HT-29 (cell line): ENCODE data around the gene ADAMTS17. TPM values are rescaled to one million over a fixed set of nuclear protein-coding genes. Genes with fewer than 3 reads are reported as not detected.

ENCODE experiments used
- DNase-seq: peaks from one replicate; pipeline ENCODE4 v3.0.0-alpha.2; 2015; ENCODE audit warnings: low spot score
- total RNA-seq: library from RNA; depleted of rRNA; stranded (reverse); fragments of >200 nt; shearing (Covaris generic); gene quantifications from 2 replicates; pipeline ENCODE4 v1.2.3, GENCODE V29; 2014

ADAMTS17 gene
- total RNA-seq, 1 experiment from 2014 or later, result 3.0 TPM

DNA sequence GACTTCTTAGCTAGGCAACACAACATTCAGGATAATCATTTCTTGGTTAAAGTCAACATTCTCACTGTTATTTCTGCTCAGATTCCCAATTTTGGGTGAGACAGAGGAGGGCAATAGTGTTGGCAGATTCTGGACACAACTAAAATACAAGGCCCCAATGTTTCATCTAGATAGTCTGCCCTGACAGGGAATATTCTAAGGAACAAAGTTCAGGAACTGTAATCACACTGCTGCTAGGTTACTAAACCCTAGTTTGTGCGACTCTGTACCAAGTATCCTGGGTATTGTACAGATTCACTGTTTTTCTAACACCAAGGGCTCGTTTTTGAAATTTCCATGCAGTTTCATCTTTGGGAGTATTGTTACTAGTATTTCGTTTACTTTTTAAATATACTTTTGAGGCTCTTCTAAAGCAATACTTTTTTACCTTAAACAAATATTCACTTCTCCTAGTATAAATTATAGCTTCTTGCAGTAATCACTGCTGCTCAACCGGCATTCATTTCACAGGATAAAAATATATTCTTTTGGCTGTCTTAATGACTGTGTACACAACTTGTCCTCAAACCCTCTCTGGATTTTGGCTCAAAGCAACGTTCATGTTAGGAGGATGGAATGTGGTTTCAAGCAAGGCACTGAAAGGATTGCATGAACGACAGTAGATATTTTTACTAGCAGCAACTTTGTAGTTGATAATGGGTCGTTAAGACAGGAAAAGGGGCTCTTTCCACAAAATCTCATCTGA, 167.4 kb downstream of the ADAMTS17 start:
- DNase-seq, result no peak

- DNase-seq, result no peak
Measured at GRCh38 chr15:100172356-100173024, 169.3 kb downstream of the ADAMTS17 start.

- no peak for DNase-seq
Measured at GRCh38 chr15:100171411-100171810, 170.4 kb downstream of the ADAMTS17 start.

DNA sequence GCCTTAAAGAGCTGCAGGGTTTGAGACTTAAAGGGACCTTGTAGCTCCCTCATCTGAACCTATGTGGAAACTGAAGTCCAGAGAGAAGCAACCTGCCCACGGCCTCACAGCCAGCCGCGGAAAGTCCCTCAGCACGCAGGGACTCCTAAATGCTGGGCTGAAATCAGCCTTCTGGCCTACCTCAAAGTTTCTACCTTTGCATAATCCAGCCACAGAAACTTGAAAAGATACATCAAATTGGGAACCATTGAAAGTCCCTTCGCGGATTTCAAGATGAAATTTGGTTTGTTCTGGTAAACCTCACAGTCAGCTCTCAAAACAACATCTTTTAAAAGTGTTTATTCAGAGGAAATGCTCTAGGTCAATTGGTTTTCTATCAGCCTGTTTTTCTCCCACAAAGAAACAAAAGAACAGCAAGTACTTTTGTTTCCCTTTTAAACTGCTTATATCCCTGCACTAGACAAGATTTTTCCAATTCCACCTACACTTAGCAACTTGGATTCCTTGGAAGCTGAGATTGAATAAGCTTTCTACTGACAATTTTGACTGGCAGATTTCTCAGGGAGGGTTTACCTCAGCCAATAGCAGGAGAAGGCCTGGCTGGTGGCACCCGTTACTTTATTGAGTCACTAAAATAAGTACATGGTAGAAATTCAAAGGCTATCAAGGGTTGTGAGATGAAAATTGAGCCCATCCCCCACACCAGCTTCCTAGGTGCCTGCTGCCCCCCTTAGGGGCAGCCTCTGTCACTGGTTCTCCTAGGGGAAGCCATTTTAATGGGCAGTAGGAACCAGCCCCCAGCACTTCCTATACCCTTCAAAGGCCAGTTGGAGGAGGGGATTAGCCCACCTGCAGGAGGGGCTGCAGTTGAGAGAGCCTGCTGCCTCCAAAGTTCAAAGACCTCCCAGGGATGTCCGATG, 171.2 kb downstream of the ADAMTS17 start:
- DNase-seq, result no peak

DNA sequence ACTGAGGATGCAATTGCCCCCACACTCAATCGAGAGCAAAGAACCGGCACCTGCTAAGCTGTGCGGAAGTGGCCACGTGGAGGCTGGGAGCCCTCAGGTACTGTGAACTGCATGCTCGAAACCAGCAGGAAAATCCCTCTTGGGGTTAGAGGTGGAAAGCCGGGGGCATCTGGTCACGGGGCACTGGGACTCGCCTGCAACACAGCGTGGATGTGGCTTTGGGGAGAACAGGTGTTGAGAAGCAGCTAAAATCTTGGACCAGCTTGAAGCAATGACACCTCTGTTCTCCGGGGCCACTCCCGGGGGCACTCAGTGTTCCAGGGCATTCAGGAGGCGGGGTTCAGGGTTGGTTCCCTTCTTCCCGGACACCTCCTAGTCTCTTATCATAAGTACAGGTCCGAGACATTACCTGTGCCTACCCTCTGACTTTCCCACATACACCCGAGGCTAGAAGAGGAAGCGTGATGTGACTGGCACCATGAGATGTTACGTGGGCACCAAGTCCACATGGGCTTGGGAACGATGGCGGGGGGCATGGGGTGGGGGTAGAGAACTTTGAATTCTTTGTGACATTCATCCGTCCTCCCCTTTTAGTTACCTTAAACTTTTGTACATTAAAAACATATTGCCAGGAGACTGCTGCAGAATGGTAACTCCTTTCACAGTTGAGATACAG, 172.0 kb downstream of the ADAMTS17 start:
- no peak for DNase-seq

- DNase-seq, result no peak
Measured at GRCh38 chr15:100168787-100169186, 173.0 kb downstream of the ADAMTS17 start.

- DNase-seq, result no peak
Measured at GRCh38 chr15:100167884-100168375, 173.8 kb downstream of the ADAMTS17 start.

GRCh38 chr15:100166313-100166712, 175.5 kb downstream of the ADAMTS17 start:
- no peak for DNase-seq

GRCh38 chr15:100163961-100164360, 177.8 kb downstream of the ADAMTS17 start:
- DNase-seq, result no peak

DNA sequence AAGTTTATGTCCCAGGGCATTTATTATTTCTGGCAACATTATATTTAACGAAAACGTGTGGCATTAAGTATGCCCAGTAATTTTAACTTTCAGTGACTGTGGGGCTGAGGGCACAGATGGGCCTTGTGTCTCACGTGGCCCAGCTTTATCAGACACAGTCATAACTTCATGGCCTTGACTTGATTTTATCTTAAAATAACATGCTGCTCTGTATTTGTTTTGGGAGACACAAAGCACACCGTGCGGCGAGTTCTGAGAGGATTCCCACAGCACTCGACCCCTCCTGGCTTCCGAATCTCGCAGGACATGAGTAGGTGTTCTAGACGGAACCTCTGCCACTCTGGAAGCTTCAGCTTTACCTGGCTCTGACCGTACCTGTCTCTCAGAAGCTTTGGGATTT, 180.8 kb downstream of the ADAMTS17 start:
- no peak for DNase-seq

GRCh38 chr15:100159436-100159835, 182.3 kb downstream of the ADAMTS17 start:
- DNase-seq, result no peak

- no peak for DNase-seq
Measured at GRCh38 chr15:100158356-100158755, 183.4 kb downstream of the ADAMTS17 start.

- DNase-seq, result no peak
Measured at GRCh38 chr15:100156201-100156600, 185.6 kb downstream of the ADAMTS17 start.

- DNase-seq, result no peak
Measured at GRCh38 chr15:100154338-100154737, 187.4 kb downstream of the ADAMTS17 start.

DNA sequence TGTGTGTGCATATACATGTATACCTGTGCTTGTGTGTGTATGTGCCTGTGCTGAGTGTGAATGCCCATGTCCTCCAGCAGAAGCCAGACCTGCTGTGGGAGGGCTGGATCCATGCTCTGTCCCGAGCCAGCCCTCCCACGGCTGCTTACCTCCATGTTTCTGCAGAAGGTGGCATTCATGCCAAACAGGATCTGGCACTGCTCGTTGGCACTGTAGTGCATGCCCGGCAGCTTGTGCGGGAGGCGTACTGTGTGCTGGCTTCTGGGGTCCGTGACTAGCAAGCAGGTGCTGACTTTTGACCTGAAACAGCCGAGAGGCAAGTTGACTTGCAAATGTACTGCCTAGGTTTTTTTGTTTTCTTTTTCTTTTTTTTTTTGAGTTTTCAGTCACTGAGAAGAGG, 189.3 kb downstream of the ADAMTS17 start:
- no peak for DNase-seq

DNA sequence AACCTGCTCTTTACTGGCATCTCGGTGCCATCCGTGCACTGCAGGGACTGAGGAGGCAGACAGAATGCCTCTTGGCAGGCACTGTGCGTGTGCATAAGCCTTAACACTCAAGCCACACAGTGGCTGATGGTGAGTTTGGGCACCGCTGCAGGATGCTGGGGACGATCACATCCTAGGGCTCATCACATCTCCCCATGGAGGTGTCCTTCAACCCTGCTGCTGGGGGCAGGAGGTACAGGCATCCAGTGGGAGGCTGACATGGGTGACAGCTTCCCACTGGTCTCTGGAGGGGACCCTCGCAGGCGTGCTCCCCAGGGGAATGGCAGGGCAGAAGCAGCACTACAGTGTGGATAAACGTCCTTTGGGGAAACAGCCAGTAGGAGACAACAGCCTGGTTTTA, 190.9 kb downstream of the ADAMTS17 start:
- no peak for DNase-seq

DNA sequence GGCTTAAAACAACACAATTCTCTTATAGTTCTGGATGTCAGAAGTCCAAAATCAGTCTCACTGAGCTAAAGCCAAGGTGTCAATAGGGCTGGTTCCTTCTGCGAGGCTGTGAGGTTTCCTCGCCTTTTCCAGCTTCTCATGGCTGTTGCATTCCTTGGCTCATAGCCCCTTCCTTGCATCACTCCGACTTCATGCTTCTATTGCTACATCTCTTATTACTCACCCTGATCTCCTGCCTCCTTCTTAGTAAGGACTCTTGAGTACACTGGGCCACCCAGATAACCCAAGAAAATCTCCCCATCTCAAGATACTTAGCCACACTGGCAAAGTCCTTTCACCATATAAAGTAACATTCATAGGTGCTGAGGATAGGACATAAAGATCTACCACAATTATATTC, 193.9 kb downstream of the ADAMTS17 start:
- no peak for DNase-seq

DNA sequence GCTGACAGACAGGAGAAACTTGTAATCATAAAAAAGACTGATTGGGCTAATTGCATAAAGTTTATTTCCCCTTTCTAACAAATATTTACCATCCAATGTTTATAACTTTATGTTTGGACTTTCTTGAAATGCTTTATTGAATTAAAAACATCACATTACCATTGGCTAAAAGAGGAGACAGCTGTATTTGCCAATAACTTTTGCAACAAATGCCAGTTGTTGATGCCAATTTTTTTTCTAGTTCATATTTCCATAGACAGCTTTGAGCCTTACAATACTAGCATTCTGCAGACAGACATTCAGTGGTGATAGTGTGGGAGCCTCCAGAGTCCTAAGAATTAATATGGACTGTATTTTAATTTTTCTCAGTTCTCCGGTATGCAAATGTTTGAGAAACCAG, 198.4 kb downstream of the ADAMTS17 start:
- no peak for DNase-seq

- DNase-seq, result no peak
Measured at GRCh38 chr15:100141311-100142001, 200.3 kb downstream of the ADAMTS17 start.

DNA sequence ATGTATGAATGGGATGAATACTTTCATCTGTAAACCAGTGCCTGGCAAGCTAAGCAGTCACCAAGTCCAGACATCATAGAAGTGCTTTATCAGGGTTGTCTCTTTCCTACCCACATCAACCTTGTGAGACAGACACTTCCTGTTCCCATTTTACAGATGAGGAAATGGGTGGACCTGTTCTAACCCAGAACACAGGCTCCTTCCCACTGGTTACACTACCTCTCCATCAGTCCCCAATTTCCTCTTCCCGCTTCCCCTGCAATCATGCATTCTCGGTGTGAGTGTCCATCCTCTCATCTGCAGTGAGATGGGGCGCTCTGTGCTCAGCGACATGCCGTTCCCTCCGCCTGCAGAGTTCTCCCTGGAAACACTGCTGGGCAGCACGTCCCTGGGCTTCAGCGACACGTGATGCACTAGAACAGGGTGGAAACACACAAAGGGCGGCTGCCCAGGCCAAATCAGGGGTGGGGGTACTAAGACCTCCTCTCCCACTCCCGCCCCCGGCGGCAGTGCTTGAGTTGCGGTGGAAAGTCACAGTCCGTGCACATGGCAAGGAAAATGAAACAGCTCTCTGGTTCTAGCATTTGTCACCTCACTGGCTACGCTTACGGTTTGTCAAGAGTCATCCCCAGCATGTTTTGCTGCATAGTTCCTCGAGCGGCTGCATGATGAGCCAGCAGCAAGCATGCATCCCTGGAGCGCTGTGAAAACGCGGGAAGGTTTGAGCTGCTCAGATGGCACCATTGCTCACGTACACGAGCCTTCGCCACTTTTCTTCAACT, 201.1 kb downstream of the ADAMTS17 start:
- no peak for DNase-seq
